AG09319 (cell line): ENCODE measurements around the gene CALML3.

Experiments used
- DNase-seq: peaks from one replicate; pipeline ENCODE4 v3.0.0-alpha.2; 2010; ENCODE audit warnings: low read depth; ENCODE audit errors: extremely low read depth
- CTCF ChIP-seq: IDR thresholded peaks from 2 replicates; pipeline ENCODE4 v1.5.1; 2011; ENCODE audit warnings: low read depth, mild to moderate bottlenecking, inconsistent platforms, low read length, moderate library complexity

The CALML3 gene

GRCh38 chr10:5530412-5530806 lies 5.6 kb downstream of the CALML3 start:
- TF ChIP-seq CTCF = no peak
- no peak for DNase-seq

- no peak for DNase-seq
- no peak for TF ChIP-seq CTCF
Measured at GRCh38 chr10:5530846-5531557, 6.2 kb downstream of the CALML3 start.

- DNase-seq = no peak
- TF ChIP-seq CTCF = no peak
Measured at GRCh38 chr10:5531558-5532306, 7.0 kb downstream of the CALML3 start.

- no peak for DNase-seq
- no peak for TF ChIP-seq CTCF
Measured at GRCh38 chr10:5532307-5532605, 7.5 kb downstream of the CALML3 start.

GRCh38 chr10:5532618-5533097 lies 7.9 kb downstream of the CALML3 start:
- no peak for TF ChIP-seq CTCF
- DNase-seq = no peak

- no peak for TF ChIP-seq CTCF
- DNase-seq = no peak
Measured at GRCh38 chr10:5533098-5533731, 8.5 kb downstream of the CALML3 start.
